HepG2 (cell line): ENCODE data around the gene UQCC2.

Experiments
- ZNF205 ChIP-seq: IDR thresholded peaks from 2 replicates; pipeline ENCODE4 v1.6.1; 2018; ENCODE audit warnings: missing biosample characterization, missing genetic modification reagents
- TF ChIP-seq, protein P1 (sequence below): fragments of 450-650 bp; IDR thresholded peaks from 2 replicates; pipeline ENCODE4 v1.6.1; 2017; ENCODE audit warnings: mild to moderate bottlenecking

DNA sequence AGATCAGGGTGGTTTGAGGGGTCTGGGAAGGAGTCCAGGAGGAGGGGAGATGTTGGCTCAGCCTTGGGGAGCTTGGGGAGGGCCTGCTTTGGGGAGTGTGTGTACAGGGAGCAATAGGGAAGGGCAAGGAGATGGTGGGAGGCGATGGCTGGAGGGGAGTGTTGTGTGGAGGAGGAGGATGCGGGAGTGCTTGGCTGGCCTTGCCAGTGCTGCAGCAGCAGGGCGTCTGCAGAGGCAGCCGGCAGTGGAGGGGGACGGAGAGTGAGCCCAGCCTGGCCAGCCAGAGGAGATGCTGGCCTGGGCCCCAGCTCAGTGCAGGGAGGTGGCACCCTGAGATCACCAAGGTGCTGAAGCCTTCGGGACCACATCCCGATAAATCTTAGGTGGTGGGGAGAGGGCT, 31.3 kb upstream of the UQCC2 start:
- TF ChIP-seq, protein P1, sequence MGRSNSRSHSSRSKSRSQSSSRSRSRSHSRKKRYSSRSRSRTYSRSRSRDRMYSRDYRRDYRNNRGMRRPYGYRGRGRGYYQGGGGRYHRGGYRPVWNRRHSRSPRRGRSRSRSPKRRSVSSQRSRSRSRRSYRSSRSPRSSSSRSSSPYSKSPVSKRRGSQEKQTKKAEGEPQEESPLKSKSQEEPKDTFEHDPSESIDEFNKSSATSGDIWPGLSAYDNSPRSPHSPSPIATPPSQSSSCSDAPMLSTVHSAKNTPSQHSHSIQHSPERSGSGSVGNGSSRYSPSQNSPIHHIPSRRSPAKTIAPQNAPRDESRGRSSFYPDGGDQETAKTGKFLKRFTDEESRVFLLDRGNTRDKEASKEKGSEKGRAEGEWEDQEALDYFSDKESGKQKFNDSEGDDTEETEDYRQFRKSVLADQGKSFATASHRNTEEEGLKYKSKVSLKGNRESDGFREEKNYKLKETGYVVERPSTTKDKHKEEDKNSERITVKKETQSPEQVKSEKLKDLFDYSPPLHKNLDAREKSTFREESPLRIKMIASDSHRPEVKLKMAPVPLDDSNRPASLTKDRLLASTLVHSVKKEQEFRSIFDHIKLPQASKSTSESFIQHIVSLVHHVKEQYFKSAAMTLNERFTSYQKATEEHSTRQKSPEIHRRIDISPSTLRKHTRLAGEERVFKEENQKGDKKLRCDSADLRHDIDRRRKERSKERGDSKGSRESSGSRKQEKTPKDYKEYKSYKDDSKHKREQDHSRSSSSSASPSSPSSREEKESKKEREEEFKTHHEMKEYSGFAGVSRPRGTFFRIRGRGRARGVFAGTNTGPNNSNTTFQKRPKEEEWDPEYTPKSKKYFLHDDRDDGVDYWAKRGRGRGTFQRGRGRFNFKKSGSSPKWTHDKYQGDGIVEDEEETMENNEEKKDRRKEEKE: no peak
- TF ChIP-seq ZNF205 (CRISPR knock-in tag): no peak
